GM18502 (cell line): Measurements from ENCODE around the gene ZIC4.

Experiments used
- ATAC-seq: cut with Tn5 transposase; IDR thresholded peaks from one replicate; pipeline ENCODE4 v1.9.1; 2021; ENCODE audit warnings: mild to moderate bottlenecking; ENCODE audit not compliant: unreplicated experiment, poor library complexity

The ZIC4 gene

GRCh38 chr3:147418808-147419701 is 12.7 kb upstream of the ZIC4 start:
- no peak for ATAC-seq

GRCh38 chr3:147418371-147418781 is 12.0 kb upstream of the ZIC4 start:
- ATAC-seq = no peak

GRCh38 chr3:147417551-147418295 is 11.4 kb upstream of the ZIC4 start:
- ATAC-seq = no peak

DNA sequence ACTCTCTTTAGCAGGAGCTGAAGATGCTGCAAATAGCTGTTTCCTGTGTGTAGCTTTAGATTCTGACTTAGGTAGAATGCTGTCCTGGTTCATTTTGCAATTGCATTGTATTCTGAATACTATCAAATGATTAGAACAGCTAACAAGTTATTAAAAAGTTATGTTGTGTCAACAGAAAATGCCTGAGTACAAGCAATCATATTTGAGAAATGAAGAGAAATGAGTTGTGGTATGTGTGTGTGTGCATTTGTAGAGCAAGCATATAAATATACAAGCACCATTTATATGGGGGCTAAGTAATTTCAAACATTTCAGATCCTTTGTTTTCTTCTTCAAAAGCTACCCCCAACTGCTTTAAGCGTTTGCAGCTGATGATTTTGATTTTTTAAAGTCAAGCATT is 10.6 kb upstream of the ZIC4 start:
- ATAC-seq = no peak

GRCh38 chr3:147415874-147416273 is 9.5 kb upstream of the ZIC4 start:
- no peak for ATAC-seq

GRCh38 chr3:147415286-147415685 is 8.9 kb upstream of the ZIC4 start:
- ATAC-seq = no peak

GRCh38 chr3:147414390-147415138 is 8.2 kb upstream of the ZIC4 start:
- no peak for ATAC-seq

- ATAC-seq = no peak
Measured at GRCh38 chr3:147413686-147414389, 7.5 kb upstream of the ZIC4 start.

DNA sequence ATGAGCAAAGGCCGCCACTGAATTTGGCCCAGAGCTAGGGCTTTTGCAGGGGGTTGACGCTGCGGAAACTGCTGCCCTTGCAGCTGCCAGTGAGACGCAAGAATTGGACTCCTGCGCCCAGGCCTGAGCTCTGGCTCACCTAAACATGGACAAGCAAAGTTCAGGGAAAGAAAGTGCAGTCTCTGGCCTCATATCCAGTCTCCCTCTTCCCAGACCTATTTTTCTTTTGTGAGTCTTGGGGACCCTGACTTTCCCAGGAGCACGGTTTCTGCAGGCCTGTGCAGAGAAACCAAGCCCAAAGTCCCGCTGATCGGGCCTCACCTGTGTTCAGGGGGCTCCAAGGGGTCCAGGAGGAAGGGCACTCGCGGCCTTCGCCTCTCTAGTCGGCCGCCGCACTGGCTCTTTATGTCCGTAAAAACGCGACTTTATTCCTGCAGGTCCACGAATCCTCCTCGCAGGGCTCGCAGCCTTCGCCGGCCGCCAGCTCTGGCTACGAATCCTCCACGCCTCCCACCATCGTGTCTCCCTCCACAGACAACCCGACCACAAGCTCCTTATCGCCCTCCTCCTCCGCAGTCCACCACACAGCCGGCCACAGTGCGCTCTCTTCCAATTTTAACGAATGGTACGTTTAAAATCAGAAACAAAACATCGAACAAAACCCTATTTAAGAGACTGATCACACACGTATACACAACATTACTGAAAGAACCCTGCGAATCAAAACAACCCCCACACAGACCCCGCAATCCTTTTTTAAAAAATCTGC is 6.8 kb upstream of the ZIC4 start:
- no peak for ATAC-seq

- ATAC-seq = no peak
Measured at GRCh38 chr3:147412261-147412916, 6.0 kb upstream of the ZIC4 start.

DNA sequence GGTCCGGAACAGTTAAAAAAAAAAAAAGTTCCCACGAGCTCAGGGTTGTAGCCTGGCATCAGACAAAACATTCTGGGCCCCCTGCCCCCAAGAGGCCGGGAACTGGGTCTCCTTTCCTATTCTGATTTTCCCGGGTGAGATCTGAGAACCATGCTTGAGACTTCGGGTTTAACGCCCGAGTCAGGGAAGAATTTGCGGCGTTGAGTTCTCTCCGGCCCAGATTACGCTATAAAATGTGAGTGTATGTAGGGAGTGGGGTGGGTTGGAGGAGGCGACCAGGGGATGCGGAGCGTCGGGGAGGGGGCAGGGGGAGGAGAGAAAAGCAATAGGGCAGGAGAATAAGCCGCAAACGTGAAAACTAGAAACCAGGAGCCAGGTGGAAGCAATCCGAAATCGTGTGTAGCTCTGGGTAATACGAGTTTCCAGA is 5.5 kb upstream of the ZIC4 start:
- ATAC-seq = no peak

GRCh38 chr3:147411238-147411814 is 5.0 kb upstream of the ZIC4 start:
- no peak for ATAC-seq

GRCh38 chr3:147410526-147411237 is 4.3 kb upstream of the ZIC4 start:
- no peak for ATAC-seq

- no peak for ATAC-seq
Measured at GRCh38 chr3:147410116-147410525, 3.8 kb upstream of the ZIC4 start.

DNA sequence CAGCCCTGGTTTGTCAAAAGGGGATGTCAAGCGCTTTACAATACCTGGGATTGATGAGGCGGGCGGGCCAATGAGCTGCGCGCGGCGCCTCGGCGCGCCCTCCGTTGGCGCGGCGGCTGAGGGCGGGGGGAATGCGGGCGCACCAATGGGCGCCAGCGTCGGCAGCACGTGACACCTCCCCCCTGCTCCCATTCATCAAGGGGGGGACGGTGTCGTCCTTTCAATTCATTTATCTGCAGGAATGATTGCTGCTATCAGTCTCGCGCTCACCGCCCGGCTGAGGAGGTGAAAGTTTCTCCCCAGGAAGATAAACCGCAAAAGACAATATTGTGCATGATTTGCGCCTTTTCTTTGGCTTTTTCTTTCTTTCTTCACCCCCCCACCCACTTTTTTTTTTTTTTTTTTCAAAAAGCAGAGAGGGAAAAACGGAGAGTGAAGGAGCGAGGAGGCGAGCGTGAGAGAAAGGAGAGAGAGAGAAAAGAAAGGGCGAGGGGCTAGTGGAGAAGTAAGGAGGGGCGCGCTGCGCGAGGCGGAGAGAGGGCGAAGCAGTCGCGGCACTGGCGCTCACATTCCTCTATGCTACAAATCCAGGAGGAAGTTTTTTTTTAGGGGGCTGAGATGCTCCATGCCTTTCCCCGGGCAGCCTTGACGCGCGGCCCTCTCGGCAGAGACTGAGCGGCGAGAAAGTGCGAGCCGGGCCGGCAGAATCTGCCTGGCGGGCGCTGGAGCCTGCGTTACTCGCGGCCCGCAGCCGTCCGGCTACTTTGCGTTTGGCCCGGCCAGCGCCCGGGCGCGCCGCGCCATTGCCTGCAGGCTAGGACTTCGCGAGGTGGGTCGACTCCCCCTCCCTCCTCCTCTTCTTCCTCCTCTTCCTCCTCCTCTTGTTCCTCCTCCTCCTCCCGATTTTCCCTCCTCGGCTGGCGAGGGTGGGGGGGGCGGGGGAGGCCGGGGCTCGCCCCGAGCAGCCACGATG is 3.1 kb upstream of the ZIC4 start, which contains the start of gene ZIC1:
Gene ZIC1 (plus strand): TSS at position 223 of the 973 bp plus-strand sequence. CDS start 748 bp downstream, at position 971.
- ATAC-seq = no peak

DNA sequence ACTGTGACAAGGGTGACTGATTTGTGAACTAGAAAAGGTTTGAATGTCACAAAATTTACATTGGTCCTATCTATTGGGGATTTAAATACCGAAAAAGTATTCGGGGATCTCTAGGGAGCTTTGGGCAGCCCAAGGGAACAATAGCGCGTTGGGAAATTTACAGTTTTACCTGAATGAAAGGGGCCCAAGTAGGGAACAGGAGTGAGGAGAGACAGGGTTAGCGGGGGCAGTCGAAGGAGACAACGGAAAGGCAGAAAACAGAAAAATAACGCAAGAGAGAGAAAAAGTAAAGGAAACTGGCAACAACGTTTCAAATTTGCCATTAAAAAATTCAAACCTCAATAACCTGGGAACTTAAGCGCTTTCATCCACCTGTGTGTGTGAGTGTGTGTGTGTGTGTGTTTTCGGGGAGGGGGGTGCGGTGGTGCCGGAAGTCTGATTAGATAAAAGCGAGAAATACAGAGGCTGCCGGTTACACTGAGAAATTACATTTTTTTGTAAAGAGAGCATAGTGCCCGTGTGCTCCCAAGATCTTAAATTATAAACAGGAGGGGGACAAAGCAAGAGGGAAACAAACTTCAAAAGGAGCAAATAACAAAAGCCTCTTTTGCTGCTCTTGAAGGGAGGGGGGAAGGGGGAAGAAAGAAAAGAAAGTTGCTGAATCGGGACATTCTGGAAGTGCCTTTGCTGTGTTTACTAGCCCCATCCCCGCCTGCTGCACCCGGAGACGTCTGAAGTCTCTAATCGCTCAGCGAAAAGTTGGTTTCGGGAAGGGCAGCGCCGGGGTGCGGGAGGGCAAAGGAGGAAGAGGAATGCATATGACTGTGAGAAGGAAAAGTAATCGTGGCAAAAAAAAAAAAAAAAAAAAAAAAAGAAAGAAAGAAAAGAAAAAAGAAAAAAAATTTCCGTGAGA is 2.1 kb upstream of the ZIC4 start:
- no peak for ATAC-seq
